ENCODE measurements around the gene URAD. TPM values are rescaled to one million over a fixed set of nuclear protein-coding genes. Genes with fewer than 3 reads are reported as not detected.

URAD gene
- total RNA-seq, 1 donor from 2014 or later: not detected

- no peak for TF ChIP-seq CTCF (IDR thresholded peaks at IDR 0.05)
- H3K4me3 Mint-ChIP-seq (ENCODE audit: unreplicated experiment): no peak overlapping the region
- peaks cover 73% of the 10 kb centered on the region for H3K27me3 Mint-ChIP-seq (ENCODE audit: unreplicated experiment)
- H3K9me3 Mint-ChIP-seq (ENCODE audit: unreplicated experiment): peaks cover 4% of the 10 kb centered on the region
- H3K4me1 Mint-ChIP-seq (ENCODE audit: unreplicated experiment): peaks cover 10% of the 10 kb centered on the region
- H3K36me3 Mint-ChIP-seq (ENCODE audit: unreplicated experiment): no peaks in the 10 kb centered on the region
- no peak overlapping the region for H3K27ac Mint-ChIP-seq (ENCODE audit: unreplicated experiment)
- no peak for DNase-seq (ENCODE audit: extremely low spot score, unreplicated experiment)
Measured at GRCh38 chr13:27955014-27955591, 33.4 kb downstream of the URAD start.

- Mint-ChIP-seq H3K27me3 (ENCODE audit: unreplicated experiment) (peaks cover 69% of the 10 kb centered on the region), H3K4me1 (ENCODE audit: unreplicated experiment) (peaks cover 8% of the 10 kb centered on the region), H3K36me3 (ENCODE audit: unreplicated experiment) (no peaks in the 10 kb centered on the region), H3K27ac (ENCODE audit: unreplicated experiment) (no peak overlapping the region), H3K9me3 (ENCODE audit: unreplicated experiment) (peaks cover 6% of the 10 kb centered on the region), H3K4me3 (ENCODE audit: unreplicated experiment) (peak overlapping the region; percentile 76)
- no peak for TF ChIP-seq CTCF (IDR thresholded peaks at IDR 0.05)
- DNase-seq (ENCODE audit: extremely low spot score, unreplicated experiment): no peak
Measured at GRCh38 chr13:27954406-27954851, 34.1 kb downstream of the URAD start.

- peak; percentile 93 for TF ChIP-seq CTCF (IDR thresholded peaks at IDR 0.05)
- Mint-ChIP-seq H3K4me1 (ENCODE audit: unreplicated experiment) (peaks cover 8% of the 10 kb centered on the region), H3K27me3 (ENCODE audit: unreplicated experiment) (peaks cover 64% of the 10 kb centered on the region), H3K36me3 (ENCODE audit: unreplicated experiment) (no peaks in the 10 kb centered on the region), H3K4me3 (ENCODE audit: unreplicated experiment) (peak overlapping the region; percentile 76), H3K27ac (ENCODE audit: unreplicated experiment) (no peak overlapping the region), H3K9me3 (ENCODE audit: unreplicated experiment) (peaks cover 6% of the 10 kb centered on the region)
- peak; percentile 92 for DNase-seq (ENCODE audit: extremely low spot score, unreplicated experiment)
Measured at GRCh38 chr13:27953676-27954405, 34.7 kb downstream of the URAD start.

- peaks cover 57% of the 10 kb centered on the region for H3K27me3 Mint-ChIP-seq (ENCODE audit: unreplicated experiment)
- DNase-seq (ENCODE audit: extremely low spot score, unreplicated experiment): no peak
- H3K36me3 Mint-ChIP-seq (ENCODE audit: unreplicated experiment): no peaks in the 10 kb centered on the region
- H3K4me3 Mint-ChIP-seq (ENCODE audit: unreplicated experiment): peak overlapping the region; percentile 37
- peaks cover 8% of the 10 kb centered on the region for H3K4me1 Mint-ChIP-seq (ENCODE audit: unreplicated experiment)
- no peak overlapping the region for H3K27ac Mint-ChIP-seq (ENCODE audit: unreplicated experiment)
- peaks cover 6% of the 10 kb centered on the region for H3K9me3 Mint-ChIP-seq (ENCODE audit: unreplicated experiment)
- TF ChIP-seq CTCF (IDR thresholded peaks at IDR 0.05): no peak
Measured at GRCh38 chr13:27952876-27953675, 35.4 kb downstream of the URAD start.

- DNase-seq (ENCODE audit: extremely low spot score, unreplicated experiment): no peak
- Mint-ChIP-seq H3K4me3 (ENCODE audit: unreplicated experiment) (no peak overlapping the region), H3K9me3 (ENCODE audit: unreplicated experiment) (peaks cover 17% of the 10 kb centered on the region), H3K36me3 (ENCODE audit: unreplicated experiment) (no peaks in the 10 kb centered on the region), H3K4me1 (ENCODE audit: unreplicated experiment) (no peaks in the 10 kb centered on the region), H3K27ac (ENCODE audit: unreplicated experiment) (no peak overlapping the region), H3K27me3 (ENCODE audit: unreplicated experiment) (peaks cover 40% of the 10 kb centered on the region)
- no peak for TF ChIP-seq CTCF (IDR thresholded peaks at IDR 0.05)
Measured at GRCh38 chr13:27942972-27943371, 45.5 kb downstream of the URAD start.

Measured in osteocyte (in vitro differentiated cells).